GM19372 (cell line): Measurements from ENCODE around the gene IPO4.

Experiments used
- ATAC-seq: cut with Tn5 transposase; IDR thresholded peaks from one replicate; pipeline ENCODE4 v1.9.1; 2021; ENCODE audit warnings: mild to moderate bottlenecking, low read depth, moderate library complexity; ENCODE audit not compliant: unreplicated experiment

Gene IPO4

GRCh38 chr14:24135584-24135833 is 53.1 kb downstream of the IPO4 start:
- peak; percentile 0 for ATAC-seq

DNA sequence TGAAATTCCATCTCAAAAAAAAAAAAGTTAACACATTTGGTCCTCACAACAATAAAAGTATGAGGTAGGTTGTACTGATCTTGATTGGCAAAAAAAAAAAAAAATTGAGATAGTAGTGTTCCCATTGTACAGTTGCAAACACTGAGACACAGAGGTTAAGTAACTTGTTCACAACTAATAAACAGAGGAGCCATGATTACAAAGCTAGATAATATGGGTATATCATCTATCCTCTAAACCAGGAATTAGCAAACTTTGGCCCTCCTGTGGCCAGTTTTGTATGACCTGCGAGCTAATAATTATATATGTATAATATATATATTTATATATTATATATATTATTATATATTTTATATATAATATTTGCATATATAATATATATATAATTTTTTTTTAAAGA is 54.9 kb downstream of the IPO4 start:
- no peak for ATAC-seq

DNA sequence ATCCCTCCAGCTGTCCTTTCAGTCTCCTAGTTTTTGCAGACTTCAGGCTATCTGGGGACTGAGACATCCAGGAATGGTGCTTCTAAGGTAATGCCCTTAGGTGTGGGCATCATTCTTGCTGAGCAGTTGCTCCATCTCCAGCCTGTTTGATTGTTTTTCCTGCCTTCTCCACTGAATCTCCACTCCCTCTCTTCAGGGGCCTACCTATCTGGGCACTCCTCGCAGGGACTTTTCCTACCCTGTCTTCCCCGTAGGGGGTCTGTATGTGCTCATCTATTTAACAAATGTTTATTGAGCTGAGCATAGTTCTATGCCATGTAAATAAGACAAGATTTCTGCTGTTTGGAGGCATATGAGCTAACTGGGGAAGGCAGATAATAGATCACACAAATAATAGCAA is 55.6 kb downstream of the IPO4 start:
- ATAC-seq, result no peak

- no peak for ATAC-seq
These were observed 56.4 kb downstream of the IPO4 start for GRCh38 chr14:24132061-24132685.

GRCh38 chr14:24131549-24131966 is 57.1 kb downstream of the IPO4 start:
- ATAC-seq, result no peak

- no peak for ATAC-seq
These were observed 57.7 kb downstream of the IPO4 start for GRCh38 chr14:24130717-24131548.

DNA sequence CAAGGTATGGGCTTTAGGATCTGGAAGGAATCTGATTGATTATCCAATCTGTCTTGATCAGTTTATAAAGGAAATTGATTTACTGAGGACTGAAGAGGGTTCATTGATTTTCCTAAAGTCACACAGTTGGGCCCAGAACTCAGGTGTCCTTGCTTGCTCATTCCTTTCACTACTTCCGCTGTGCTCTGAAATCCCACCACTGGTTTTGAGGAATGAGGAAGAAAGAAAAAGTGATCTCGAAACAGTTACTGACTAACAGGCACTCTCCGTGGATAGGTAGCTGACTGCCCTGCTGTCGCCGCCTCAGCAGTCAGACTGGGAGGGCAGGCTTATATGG is 58.3 kb downstream of the IPO4 start, which contains the start of gene FITM1:
FITM1 (plus strand) TSS at position 280 of the 337 bp plus-strand sequence. CDS start 905 bp downstream, outside the sequence.
- no peak for ATAC-seq
